Motor neuron (in vitro differentiated cells): ENCODE results near the gene EXTL1. TPM values are rescaled to one million over a fixed set of nuclear protein-coding genes. Genes with fewer than 3 reads are reported as not detected.

Source experiments
- ATAC-seq, 8 experiments: fragments of 200-7000 bp; cut with Tn5 transposase; replicated peaks in 6 of 8; 2 replicates each; pipeline ENCODE4 v1.8.0; 2021; ENCODE audit warnings: mild to moderate bottlenecking in 8 of 8, moderate library complexity in 8 of 8
- H3K27ac ChIP-seq, 2 donors: fragments of 250-450 bp; sonication (Bioruptor Pico); 2 replicates each; pipeline ENCODE4 v1.9.0; 2021; ENCODE audit warnings: antibody characterized with exemption in 2 of 2, mild to moderate bottlenecking in 2 of 2, moderate library complexity in 1 of 2
- H3K4me1 ChIP-seq, 2 donors: fragments of 250-450 bp; sonication (Bioruptor Pico); replicated peaks in 1 of 2; 2 replicates each; pipeline ENCODE4 v1.6.1; 2021; ENCODE audit warnings: antibody characterized with exemption in 2 of 2, mild to moderate bottlenecking in 2 of 2, moderate library complexity in 1 of 2
- H3K4me3 ChIP-seq, 5 donors: fragments of 250-450 bp; sonication (Bioruptor Pico); 2 replicates each; pipeline ENCODE4 v1.9.0; 2021; ENCODE audit warnings: antibody characterized with exemption in 5 of 5, mild to moderate bottlenecking in 5 of 5, moderate library complexity in 4 of 5
- WGBS, 10 experiments: fragments of 450-650 bp; shearing (Covaris generic); methylation state at CpG; one replicate each; pipeline ENCODE4 v1.0.0; 2022; 5-methylcytosine and 5-hydroxymethylcytosine counted together
- in situ Hi-C, 9 experiments: fragments of 400-800 bp; cut with MboI; loops; one replicate each; pipeline ENCODE4 v1.15.0; 2021; ENCODE audit warnings: low sequenced_read_pairs in 9 of 9, low pct_unique_long_range_greater_than_20kb in 2 of 9; ENCODE audit not compliant: unreplicated experiment in 9 of 9
- total RNA-seq, 8 experiments: library from RNA; unstranded; fragments of 300-600 nt; gene quantifications; 2 replicates each; pipeline versions ENCODE4 v1.2.3 to v1.2.4, GENCODE V29; 2022

EXTL1 gene
- total RNA-seq, 8 experiments from 2014 or later, result 0.36 to 24.9 (median 1.6) TPM

DNA sequence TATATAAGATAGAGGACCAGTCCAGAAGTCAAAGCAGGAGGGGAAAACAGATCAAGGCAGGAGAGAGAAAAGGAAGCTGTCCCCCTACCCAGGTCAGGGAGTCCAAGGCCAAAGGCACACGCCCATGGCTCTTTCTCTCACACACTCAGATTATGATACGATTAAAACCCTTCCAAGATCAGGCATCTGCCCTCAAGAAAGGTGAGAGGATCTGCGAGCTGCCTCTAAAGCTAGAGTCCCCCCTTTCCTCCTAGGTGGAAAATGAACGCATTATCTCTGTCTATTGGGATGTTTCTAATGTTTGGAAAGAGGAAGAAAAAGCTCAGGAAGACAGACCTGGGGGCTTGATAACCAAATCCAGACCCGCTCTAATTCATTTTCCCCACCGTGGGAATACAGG, 31.3 kb upstream of the EXTL1 start:
- no peak overlapping the region for H3K4me3 ChIP-seq

DNA sequence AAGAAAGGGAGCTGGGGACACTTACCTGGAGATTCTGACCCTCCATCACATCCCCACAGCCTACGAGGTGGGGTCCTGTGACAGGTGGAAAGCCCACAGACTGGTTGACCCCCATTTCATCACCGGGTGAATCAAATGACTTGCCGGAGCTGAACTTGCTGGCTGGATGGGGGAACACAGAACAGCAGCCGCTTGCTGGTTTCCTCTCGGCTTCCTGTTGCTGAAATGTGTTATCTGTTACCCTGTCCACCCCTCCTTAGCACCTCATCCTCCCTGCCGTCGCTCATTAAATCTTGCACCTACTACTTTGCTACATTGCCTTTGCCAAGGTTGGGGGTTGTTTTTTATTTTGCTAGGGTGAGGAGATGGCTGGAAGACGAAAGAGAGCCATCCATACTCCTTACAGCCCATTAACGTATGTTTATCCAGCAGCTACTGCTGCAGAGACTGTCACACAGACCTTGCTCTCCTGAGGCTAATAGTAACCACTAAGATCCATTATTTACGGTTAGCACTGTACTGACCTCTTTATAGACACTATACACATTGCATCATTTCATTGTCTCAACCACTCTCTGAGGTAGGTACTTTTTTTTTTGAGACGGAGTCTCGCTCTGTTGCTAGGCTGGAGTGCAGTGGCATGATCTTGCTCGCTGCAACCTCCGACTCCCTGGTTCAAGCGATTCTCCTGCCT, 30.7 kb upstream of the EXTL1 start:
- WGBS, 10 experiments, result 69 to 89% (median 79%) methylated on average over 3 to 13 of the region's 15 CpGs
- Histone ChIP-seq H3K27ac (peak overlapping the region; percentile 51 to 77), H3K4me3 (no peak overlapping the region), H3K4me1 (peaks cover 20 to 23% of the 10 kb centered on the region in 2 donors)
- in situ Hi-C loops, result loop anchor here in 3 of 9 experiments (10.0 to 25.0 kb wide), 2 partner anchors 96 to 104 kb away; partner anchors contain the start of gene PAQR7 (in 2 of the 3)
- peak in 5 of 8 experiments; percentile 91 to 99 (median 96) for ATAC-seq

More for the DNA sequence above, 31.3 kb upstream of the EXTL1 start:
- H3K4me1 ChIP-seq, result peaks cover 20 to 23% of the 10 kb centered on the region in 2 donors
- 81 to 100% (median 90%) methylated on average over 1 to 6 of the region's 6 CpGs; no CpG with 5 or more reads in 3 of the 10 experiments for WGBS, 10 experiments
- peak overlapping the region; percentile 51 to 77 for H3K27ac ChIP-seq
- ATAC-seq, result no peak
- in situ Hi-C loops, result loop anchor here in 3 of 9 experiments (10.0 to 25.0 kb wide), 2 partner anchors 95 to 103 kb away; partner anchors contain the start of gene PAQR7 (in 2 of the 3)

DNA sequence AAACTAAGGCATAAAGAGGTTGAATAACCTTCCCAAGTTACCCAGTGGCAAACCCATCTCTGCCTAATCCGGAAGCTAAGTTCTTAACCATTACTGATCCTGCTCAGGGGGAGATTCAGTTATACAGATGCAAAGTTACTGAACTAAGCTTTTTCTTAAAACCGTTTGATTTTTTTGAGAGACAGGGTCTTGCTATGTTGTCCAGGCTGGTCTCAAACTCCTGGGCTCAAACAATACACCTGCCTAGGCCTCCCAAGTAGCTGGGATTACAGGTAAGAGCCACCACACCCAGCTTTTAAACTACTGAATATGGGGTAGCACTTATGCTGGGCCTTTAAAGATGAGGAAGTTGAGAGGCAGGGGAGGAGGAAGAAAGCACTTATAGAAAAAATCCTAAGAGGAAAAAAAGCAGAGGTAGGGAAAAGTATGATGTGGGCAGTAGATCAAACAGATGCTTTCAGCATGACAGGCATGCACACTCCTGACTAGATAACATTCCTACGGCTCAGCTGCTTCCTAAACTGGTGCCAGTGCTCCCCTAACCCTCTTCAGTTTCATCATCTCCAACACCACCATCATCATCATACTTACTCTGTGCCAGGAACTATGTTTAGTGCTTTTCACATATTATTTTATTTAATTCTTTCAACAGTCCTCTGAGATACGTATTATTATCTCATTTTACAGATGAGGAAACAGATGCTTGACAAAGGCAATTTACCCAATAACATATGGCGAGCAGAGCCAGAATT, 29.5 kb upstream of the EXTL1 start:
- no peak overlapping the region for H3K27ac ChIP-seq
- in situ Hi-C loops, result loop anchor here in 3 of 9 experiments (10.0 to 25.0 kb wide), 2 partner anchors 97 to 105 kb away; partner anchors contain the start of gene PAQR7 (in 2 of the 3)
- peaks cover 25 to 28% of the 10 kb centered on the region in 2 donors for H3K4me1 ChIP-seq
- no peak overlapping the region for H3K4me3 ChIP-seq
- WGBS, 10 experiments, result 0 to 100% (median 84%) methylated on average over 1 to 5 of the region's 5 CpGs
- ATAC-seq, result no peak

DNA sequence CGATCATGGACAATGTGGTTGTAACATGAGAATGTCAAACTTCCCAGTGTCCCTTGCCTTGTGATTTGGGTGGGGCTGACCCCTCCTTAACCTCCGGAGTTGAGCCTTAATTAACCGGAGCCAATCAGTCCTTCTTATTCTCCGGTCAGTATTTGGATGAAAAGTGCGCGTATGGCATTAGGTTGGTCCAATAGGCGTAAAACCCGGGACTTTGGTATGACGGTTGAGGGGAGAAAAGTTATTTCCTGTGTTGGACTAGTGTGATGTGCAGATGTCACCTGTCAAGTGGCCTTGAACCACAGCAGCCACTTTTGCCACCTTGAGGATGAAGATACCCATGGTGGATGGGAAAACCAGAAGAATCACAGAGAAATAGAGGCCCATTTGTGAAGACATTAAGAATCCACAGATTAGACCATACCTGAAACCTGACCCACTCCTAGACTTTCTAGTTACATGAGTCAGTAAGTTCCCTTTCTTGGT, 28.8 kb upstream of the EXTL1 start:
- Histone ChIP-seq H3K27ac (no peak overlapping the region), H3K4me3 (no peak overlapping the region), H3K4me1 (peaks cover 28 to 31% of the 10 kb centered on the region in 2 donors)
- in situ Hi-C loops, result loop anchor here in 3 of 9 experiments (10.0 to 25.0 kb wide), 2 partner anchors 98 to 105 kb away; partner anchors contain the start of gene PAQR7 (in 2 of the 3)
- 20 to 98% (median 91%) methylated on average over 1 to 9 of the region's 9 CpGs; no CpG with 5 or more reads in 1 of the 10 experiments for WGBS, 10 experiments
- no peak for ATAC-seq

DNA sequence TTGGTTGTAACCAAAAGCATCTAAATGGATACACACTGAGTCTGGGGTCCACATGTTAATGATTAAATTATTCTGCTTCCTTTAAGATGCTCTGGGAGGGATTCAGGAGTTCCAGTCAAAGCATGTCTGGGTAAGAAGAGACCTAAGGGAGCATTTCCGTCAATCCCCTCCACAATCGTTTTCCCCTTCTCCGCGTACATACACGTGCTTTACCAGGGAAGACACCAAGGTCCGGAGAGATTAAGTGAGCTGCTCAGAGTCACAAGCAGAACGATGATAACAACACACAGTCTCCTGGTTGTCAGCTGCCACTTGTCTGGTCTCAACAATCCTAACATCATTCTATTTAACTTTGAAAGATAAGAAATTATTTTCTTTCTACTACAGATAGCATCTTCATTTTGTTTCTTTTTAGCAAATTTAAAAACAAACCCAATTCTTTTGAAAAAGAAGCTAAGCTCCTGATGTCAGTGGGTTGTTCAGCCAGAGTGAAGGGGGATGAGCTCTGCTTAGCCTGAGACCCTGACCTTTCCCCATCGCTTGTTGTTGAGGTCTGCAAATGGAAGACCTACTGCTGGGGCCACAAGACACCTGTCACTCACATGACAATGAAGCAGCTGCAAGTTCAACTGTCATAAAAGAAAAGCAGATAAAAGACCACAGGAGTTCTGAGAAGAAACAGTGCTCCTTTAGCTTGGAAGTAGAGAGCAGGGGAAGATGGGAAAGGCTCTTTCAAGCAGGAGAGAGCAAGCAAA, 28.2 kb upstream of the EXTL1 start:
- ATAC-seq, result no peak
- in situ Hi-C loops, result loop anchor here in 3 of 9 experiments (10.0 to 25.0 kb wide), 2 partner anchors 99 to 106 kb away; partner anchors contain the start of gene PAQR7 (in 2 of the 3)
- peaks cover 29 to 32% of the 10 kb centered on the region in 2 donors for H3K4me1 ChIP-seq
- no peak overlapping the region for H3K27ac ChIP-seq
- 57 to 100% (median 68%) methylated on average over 1 to 8 of the region's 8 CpGs for WGBS, 10 experiments
- no peak overlapping the region for H3K4me3 ChIP-seq

DNA sequence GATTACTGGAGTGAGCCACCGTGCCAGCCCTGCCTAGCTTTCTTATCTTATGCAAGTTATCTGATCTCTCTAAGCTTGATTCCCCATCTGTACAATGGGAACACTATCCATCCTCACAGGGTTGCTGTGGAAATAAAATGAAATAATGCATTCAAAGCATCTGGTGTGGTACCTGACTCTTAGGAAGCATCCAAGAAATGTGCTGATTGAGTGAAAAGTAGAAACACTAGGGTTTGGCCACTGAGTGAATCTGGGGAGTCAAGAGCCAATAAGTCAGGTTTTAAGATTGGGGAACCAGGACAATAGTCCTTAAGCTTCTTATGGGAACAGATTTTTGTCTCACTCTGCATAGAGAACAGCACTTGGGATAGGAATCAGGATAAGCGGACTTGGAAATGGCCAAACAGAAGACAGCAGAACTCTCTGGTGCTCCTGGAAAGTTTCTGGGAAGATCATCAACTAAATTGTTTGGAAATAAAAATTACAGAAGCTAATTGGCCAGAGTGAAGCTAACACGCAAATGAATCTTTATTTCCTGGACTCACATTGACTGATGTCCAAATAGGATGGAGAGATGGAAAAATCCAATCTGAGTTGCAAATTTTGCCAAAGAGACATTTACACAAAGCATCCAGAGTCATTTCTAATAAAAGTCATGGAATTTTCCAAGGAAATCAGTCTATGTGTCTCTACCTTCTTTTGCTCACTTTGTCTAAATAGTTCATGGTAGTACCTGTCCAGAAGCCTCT, 27.0 kb upstream of the EXTL1 start:
- in situ Hi-C loops, result loop anchor here in 4 of 9 experiments (5.0 to 25.0 kb wide), 3 partner anchors 97 to 107 kb away; partner anchors contain the start of gene PAQR7 (in 2 of the 4)
- no peak for ATAC-seq
- no peak overlapping the region for H3K4me3 ChIP-seq
- WGBS, 10 experiments, result 83 to 100% (median 99%) methylated on average over 1 to 3 of the region's 3 CpGs
- H3K27ac ChIP-seq, result no peak overlapping the region
- peaks cover 37 to 38% of the 10 kb centered on the region in 2 donors for H3K4me1 ChIP-seq

DNA sequence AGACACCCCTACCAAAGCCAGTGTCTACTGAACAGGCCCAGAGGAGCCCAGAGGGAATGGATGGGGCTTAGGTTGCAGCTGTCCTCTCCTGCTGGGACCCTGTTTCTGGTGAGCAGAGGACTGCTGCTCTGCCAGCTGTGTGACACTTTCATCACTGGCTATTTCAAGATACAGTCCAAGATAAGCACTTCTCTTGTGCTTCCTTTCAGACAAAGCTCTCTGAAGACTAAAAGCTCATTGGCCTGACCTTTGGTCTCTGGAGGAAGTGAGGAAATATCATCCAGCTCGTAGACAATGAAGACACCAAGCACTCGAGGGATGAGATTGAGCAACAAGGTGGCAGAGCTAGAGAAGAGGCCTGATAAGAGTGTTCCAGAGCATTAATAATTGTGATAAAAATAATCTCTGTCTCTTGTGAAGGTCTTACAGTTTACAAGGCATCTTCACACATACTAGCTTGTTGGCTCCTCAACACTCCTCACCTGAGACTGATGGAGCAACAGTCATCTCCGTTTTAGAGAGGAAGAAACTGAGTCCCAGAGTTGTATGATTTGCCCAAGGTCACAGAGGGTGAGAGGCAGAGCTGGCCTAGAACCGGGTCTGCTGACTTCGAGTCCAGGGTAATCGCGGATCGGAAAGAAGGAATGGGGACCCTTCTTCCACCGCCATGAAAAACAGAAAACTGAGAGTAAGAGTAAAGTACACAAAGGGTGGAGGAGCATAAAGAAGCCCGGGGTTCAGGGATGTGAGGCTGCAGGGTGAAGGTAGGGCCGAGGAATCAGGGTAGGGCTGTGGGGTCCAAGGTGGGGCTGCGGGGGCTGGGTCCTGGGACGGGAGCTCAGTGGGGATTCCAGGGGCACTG, 24.4 kb upstream of the EXTL1 start:
- no peak for ATAC-seq
- WGBS, 10 experiments, result 0 to 10% (median 9%) methylated on average over 2 to 12 of the region's 13 CpGs
- Histone ChIP-seq H3K4me1 (peaks cover 20 to 22% of the 10 kb centered on the region in 2 donors), H3K27ac (peak overlapping the region; percentile 25 to 67), H3K4me3 (peak overlapping the region; percentile 43 to 54 (median 50))
- in situ Hi-C loops, result loop anchor here in 4 of 9 experiments (5.0 to 25.0 kb wide), 3 partner anchors 100 to 110 kb away; partner anchors contain the start of gene PAQR7 (in 2 of the 4)

DNA sequence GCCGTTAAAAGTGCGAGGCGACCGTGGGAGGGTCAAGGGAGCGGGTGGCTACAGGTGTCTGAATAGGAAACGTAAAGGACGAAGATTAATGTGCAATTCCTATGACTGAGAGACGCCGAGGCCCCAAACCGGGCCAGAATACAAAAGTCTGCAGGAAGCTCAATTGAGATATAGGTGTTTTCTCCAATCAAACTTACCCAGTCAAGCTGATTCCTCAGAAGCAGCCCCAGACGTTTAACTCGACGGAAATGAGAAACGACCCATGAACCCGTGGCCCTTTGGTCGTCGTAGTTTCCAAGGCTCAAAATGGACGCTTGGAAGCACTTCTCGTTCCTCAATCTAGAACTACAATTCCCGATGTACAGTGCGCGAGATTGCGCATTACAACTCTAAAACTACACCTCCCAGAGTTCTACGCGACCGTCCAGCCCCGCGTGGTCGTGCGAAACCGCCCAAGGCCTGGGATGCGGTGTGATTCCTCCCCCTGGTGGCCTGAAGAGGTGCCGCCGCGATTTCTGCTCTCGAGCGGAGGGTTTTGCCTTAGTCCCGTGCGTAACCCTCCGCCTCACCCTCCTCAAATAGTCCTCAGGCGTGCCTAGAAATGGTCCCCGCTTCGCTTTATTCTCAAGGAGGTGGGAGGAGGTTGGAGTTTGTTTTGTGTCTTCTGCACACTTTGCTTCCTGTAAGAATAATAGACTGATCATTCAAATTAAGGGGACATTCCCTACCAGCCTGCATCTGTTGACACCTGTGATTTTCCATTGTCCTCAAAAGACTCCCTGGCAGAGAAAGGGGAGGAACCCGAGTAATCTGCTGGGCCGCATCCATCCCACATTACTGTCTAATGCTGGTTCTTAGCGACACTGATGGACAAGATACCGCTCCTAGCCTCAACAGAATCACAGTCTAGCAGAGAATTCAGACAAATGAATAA, 23.5 kb upstream of the EXTL1 start, which contains the start of gene PAFAH2:
Gene PAFAH2 (minus strand): TSS at position 236 of the 934 bp plus-strand sequence. CDS start 7,247 bp downstream, outside the sequence.
- 0 to 34% (median 6%) methylated on average over 2 to 35 of the region's 47 CpGs; no CpG with 5 or more reads in 1 of the 10 experiments for WGBS, 10 experiments
- in situ Hi-C loops, result loop anchor here in 4 of 9 experiments (5.0 to 25.0 kb wide), 3 partner anchors 101 to 111 kb away; partner anchors contain the start of gene PAQR7 (in 2 of the 4)
- Histone ChIP-seq H3K4me3 (peak within 1 kb of the TSS; percentile 43 to 54 (median 50)), H3K4me1 (peaks cover 20 to 22% of the 10 kb centered on the region in 2 donors), H3K27ac (peak within 1 kb of the TSS; percentile 44 to 70)
- peak; percentile 98 to 99 (median 98) for ATAC-seq

DNA sequence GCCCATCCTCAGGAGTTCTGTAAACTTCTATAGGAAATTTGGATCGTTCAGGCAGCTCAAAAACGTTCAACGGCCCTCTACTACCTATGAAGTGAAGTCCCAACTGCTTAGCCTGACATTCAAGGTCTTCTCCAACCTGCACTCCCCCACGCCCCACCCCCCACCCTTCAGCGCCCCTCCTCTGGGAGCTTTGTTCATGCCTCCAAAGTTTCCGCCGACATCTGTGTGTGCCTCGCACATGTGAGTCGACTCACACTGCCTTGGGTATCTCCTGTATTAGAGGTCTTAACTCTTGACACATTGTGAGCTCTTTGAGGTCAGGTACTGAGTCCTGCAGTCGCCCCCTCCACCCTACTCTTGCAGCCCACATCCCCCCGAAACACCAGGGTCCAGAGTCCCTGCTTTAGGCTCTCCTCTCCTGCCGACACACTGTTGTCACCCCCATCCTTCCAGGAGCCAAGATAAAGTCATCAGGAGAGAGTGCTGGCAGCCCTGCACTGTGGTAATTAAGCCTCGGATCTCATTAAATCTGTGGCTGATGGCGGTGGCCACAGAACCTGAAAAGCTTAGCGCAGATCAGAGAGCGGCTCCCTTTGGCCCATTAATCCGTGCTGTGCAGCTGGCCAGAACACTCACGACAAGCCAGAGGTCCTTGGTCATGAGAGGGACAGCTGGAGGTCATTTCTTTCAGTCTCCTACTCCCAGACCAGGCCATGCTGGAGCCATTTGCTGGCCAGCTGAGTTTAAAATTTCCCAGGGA, 22.4 kb upstream of the EXTL1 start:
- WGBS, 10 experiments, result 20 to 100% (median 89%) methylated on average over 1 to 9 of the region's 18 CpGs; no CpG with 5 or more reads in 3 of the 10 experiments
- H3K4me3 ChIP-seq, result no peak overlapping the region
- ATAC-seq, result no peak
- peak overlapping the region in 1 of 2 donors; percentile 11 for H3K27ac ChIP-seq
- peaks cover 16 to 20% of the 10 kb centered on the region in 2 donors for H3K4me1 ChIP-seq
- in situ Hi-C loops, result loop anchor here in 4 of 9 experiments (5.0 to 25.0 kb wide), 3 partner anchors 102 to 112 kb away; partner anchors contain the start of gene PAQR7 (in 2 of the 4)
